Lower leg skin (tissue), 4 donors: ENCODE data around the gene RYR2. TPM values are rescaled to one million over a fixed set of nuclear protein-coding genes. Genes with fewer than 3 reads are reported as not detected.

ENCODE experiments used
- DNase-seq, 2 donors: peaks; one replicate each; pipeline ENCODE4 v3.0.0-alpha.2; 2019; ENCODE audit warnings: low spot score in 2 of 2
- H3K4me3 ChIP-seq: fragments of 200-600 bp; sonication (generic); 2 replicates; pipeline ENCODE4 v1.5.1; 2017; ENCODE audit warnings: mild to moderate bottlenecking, low read depth; ENCODE audit not compliant: poor library complexity, severe bottlenecking
- CTCF ChIP-seq, 3 donors: fragments of 450-650 bp; IDR thresholded peaks; one replicate each; pipeline ENCODE4 v1.5.1; 2016; ENCODE audit warnings: antibody characterized with exemption in 3 of 3, mild to moderate bottlenecking in 3 of 3, moderate library complexity in 2 of 3
- POLR2A ChIP-seq, 2 donors: fragments of 450-650 bp; IDR thresholded peaks; one replicate each; pipeline ENCODE4 v1.6.1; 2016 to 2017; ENCODE audit warnings: antibody characterized with exemption in 2 of 2, mild to moderate bottlenecking in 1 of 2, moderate library complexity in 1 of 2
- WGBS, 2 donors: methylation state at CpG; one replicate each; pipeline ENCODE4 v1.1.5; 2018; 5-methylcytosine and 5-hydroxymethylcytosine counted together
- intact Hi-C: fragments of 100-400 bp; cut with DNase I; formaldehyde crosslinking; loops from one replicate; pipeline ENCODE4 v1.15.0; 2023; ENCODE audit warnings: low total_unique reads
- total RNA-seq, 4 donors: library from RNA; depleted of rRNA; stranded (reverse); fragments of >200 nt; gene quantifications; one replicate each; pipeline ENCODE4 v1.1.0, GENCODE V29; 2016

The RYR2 gene
- total RNA-seq, 4 donors from 2014 or later: 0.19 to 0.97 (median 0.66) TPM

GRCh38 chr1:237241038-237241437 is 199.1 kb downstream of the RYR2 start:
- WGBS, 2 donors: 41 to 83% methylated on average over 3 of the region's 3 CpGs
- H3K4me3 ChIP-seq: no peak overlapping the region
- no peak for DNase-seq
- TF ChIP-seq CTCF (IDR thresholded peaks at IDR 0.05): no peak
- TF ChIP-seq POLR2A (IDR thresholded peaks at IDR 0.05): no peak
- intact Hi-C loops: no loop called here

GRCh38 chr1:237244778-237245177 is 202.8 kb downstream of the RYR2 start:
- WGBS, 2 donors: 74 to 77% methylated on average over 4 of the region's 4 CpGs
- DNase-seq: no peak
- no peak for TF ChIP-seq POLR2A (IDR thresholded peaks at IDR 0.05)
- no peak for TF ChIP-seq CTCF (IDR thresholded peaks at IDR 0.05)
- no peak overlapping the region for H3K4me3 ChIP-seq
- intact Hi-C loops: no loop called here

- WGBS, 2 donors: 73 to 91% methylated on average over 1 of the region's 1 CpG
- DNase-seq: no peak
- no peak overlapping the region for H3K4me3 ChIP-seq
- TF ChIP-seq POLR2A (IDR thresholded peaks at IDR 0.05): no peak
- TF ChIP-seq CTCF (IDR thresholded peaks at IDR 0.05): no peak
- intact Hi-C loops: no loop called here
These were observed 205.5 kb downstream of the RYR2 start for GRCh38 chr1:237247442-237247841.

- no peak overlapping the region for H3K4me3 ChIP-seq
- intact Hi-C loops: no loop called here
- TF ChIP-seq POLR2A (IDR thresholded peaks at IDR 0.05) (no peak), CTCF (IDR thresholded peaks at IDR 0.05) (no peak)
- 42 to 61% methylated on average over 1 of the region's 1 CpG for WGBS, 2 donors
- DNase-seq: no peak
These were observed 207.1 kb downstream of the RYR2 start for GRCh38 chr1:237249120-237249519.

GRCh38 chr1:237250055-237250454 is 208.1 kb downstream of the RYR2 start:
- WGBS, 2 donors: 94% methylated on average over 3 of the region's 3 CpGs

More at GRCh38 chr1:237250055-237250454, 208.1 kb downstream of the RYR2 start:
- intact Hi-C loops: no loop called here
- TF ChIP-seq CTCF (IDR thresholded peaks at IDR 0.05) (no peak), POLR2A (IDR thresholded peaks at IDR 0.05) (no peak)
- DNase-seq: no peak
- H3K4me3 ChIP-seq: no peak overlapping the region
